GM12878 (cell line): ENCODE measurements around the gene TTC39A. TPM values are rescaled to one million over a fixed set of nuclear protein-coding genes. Genes with fewer than 3 reads are reported as not detected.

Experiments
- CEBPB ChIP-seq, 2 experiments: fragments of 150-350 bp in 1 of 2; IDR thresholded peaks; 2 replicates each; pipeline ENCODE4 v1.6.1; 2012 to 2014; ENCODE audit warnings: low read depth in 2 of 2, low read length in 2 of 2, borderline replicate concordance in 1 of 2, inconsistent platforms in 1 of 2
- EGR1 ChIP-seq, 2 experiments: IDR thresholded peaks; 1 replicate in 1 of 2; 2 replicates in 1 of 2; pipeline ENCODE4 v1.6.1; 2011 to 2012; ENCODE audit warnings: low read depth in 2 of 2, low read length in 2 of 2, borderline replicate concordance in 1 of 2, mild to moderate bottlenecking in 1 of 2, moderate library complexity in 1 of 2
- ESRRA ChIP-seq: IDR thresholded peaks from 2 replicates; pipeline ENCODE4 v1.6.1; 2012; ENCODE audit warnings: mild to moderate bottlenecking, low read length, improper control_type of control experiment
- EZH2 ChIP-seq: IDR thresholded peaks from 2 replicates; pipeline ENCODE4 v1.6.1; 2012; ENCODE audit warnings: low read depth, mild to moderate bottlenecking, control low read depth, inconsistent platforms, low read length, borderline replicate concordance; ENCODE audit not compliant: control insufficient read depth
- FOXM1 ChIP-seq: IDR thresholded peaks from 2 replicates; pipeline ENCODE4 v1.6.1; 2012; ENCODE audit warnings: low read depth, mild to moderate bottlenecking, inconsistent platforms, low read length, moderate library complexity
- HDAC2 ChIP-seq: fragments of 200-600 bp; sonication (generic); IDR thresholded peaks from 2 replicates; pipeline ENCODE4 v1.6.1; 2017
- IRF4 ChIP-seq: IDR thresholded peaks from 2 replicates; pipeline ENCODE4 v1.6.1; 2011; ENCODE audit warnings: low read depth, low read length
- MAX ChIP-seq: IDR thresholded peaks from 2 replicates; pipeline ENCODE4 v1.6.1; 2012; ENCODE audit warnings: low read depth, low read length, improper control_type of control experiment
- MEF2A ChIP-seq: IDR thresholded peaks from 2 replicates; pipeline ENCODE4 v1.6.1; 2011; ENCODE audit warnings: low read depth, mild to moderate bottlenecking, low read length, moderate library complexity; ENCODE audit not compliant: insufficient read depth
- NBN ChIP-seq: fragments of 450-650 bp; IDR thresholded peaks from 2 replicates; pipeline ENCODE4 v1.6.1; 2016
- PAX8 ChIP-seq: fragments of 450-650 bp; IDR thresholded peaks from 2 replicates; pipeline ENCODE4 v1.6.1; 2017; ENCODE audit warnings: mild to moderate bottlenecking, moderate library complexity
- STAT3 ChIP-seq: IDR thresholded peaks from 2 replicates; pipeline ENCODE4 v1.6.1; 2011; ENCODE audit warnings: low read depth, low read length, improper control_type of control experiment
- SUPT20H ChIP-seq: IDR thresholded peaks from 2 replicates; pipeline ENCODE4 v1.6.1; 2011; ENCODE audit warnings: low read depth, mild to moderate bottlenecking, low read length, moderate library complexity, borderline replicate concordance; ENCODE audit not compliant: control insufficient read depth
- TARDBP ChIP-seq: IDR thresholded peaks from 2 replicates; pipeline ENCODE4 v1.6.1; 2016; ENCODE audit warnings: borderline replicate concordance
- TCF7 ChIP-seq: IDR thresholded peaks from 2 replicates; pipeline ENCODE4 v1.6.1; 2014; ENCODE audit warnings: antibody characterized with exemption, borderline replicate concordance
- ZNF207 ChIP-seq: fragments of 450-650 bp; IDR thresholded peaks from 2 replicates; pipeline ENCODE4 v1.6.1; 2014; ENCODE audit warnings: antibody characterized with exemption, mild to moderate bottlenecking, borderline replicate concordance
- polyA plus RNA-seq, 11 experiments: library from polyadenylated mRNA; depleted of rRNA in 4 of 11; unstranded in 6 of 11; stranded (reverse) in 5 of 11; fragments of >200 nt; fragmentation: Nextera tagmentation in 4 of 11; fragmentation: Illumina TruSeq in 1 of 11; extraction: Ambion mirVana in 4 of 11; extraction: Trizol in 1 of 11; gene quantifications; 1 replicate in 1 of 11; 2 replicates in 10 of 11; pipeline versions ENCODE4 v1.2.1 to v1.2.3, GENCODE V29; 2011 to 2016; ENCODE audit warnings: inconsistent platforms in 2 of 11, missing spikeins in 2 of 11, low read depth in 1 of 11
- total RNA-seq, 4 experiments: library from RNA; depleted of rRNA in 3 of 4; stranded (reverse); fragments of >200 nt in 3 of 4; fragmentation: Illumina TruSeq in 1 of 4; extraction: Trizol in 1 of 4; gene quantifications; 2 replicates each; pipeline versions ENCODE4 v1.2.1 to v1.2.3, GENCODE V29; 2013 to 2021
- TF ChIP-seq, protein P1 (sequence below): IDR thresholded peaks from 2 replicates; pipeline ENCODE4 v1.6.1; 2012; ENCODE audit warnings: mild to moderate bottlenecking, low read depth, low read length
- TF ChIP-seq, protein P2 (sequence below): fragments of 450-650 bp; formaldehyde crosslinking; IDR thresholded peaks from 2 replicates; pipeline ENCODE4 v1.5.0; 2022; ENCODE audit warnings: mild to moderate bottlenecking, missing genetic modification characterization
- TF ChIP-seq, protein P3 (sequence below), 3 experiments: IDR thresholded peaks in 2 of 3; conservative IDR thresholded peaks in 1 of 3; 2 replicates each; pipeline ENCODE4 v1.5.1; 2011; ENCODE audit warnings: low read depth in 3 of 3, low read length in 3 of 3, mild to moderate bottlenecking in 3 of 3, control low read depth in 2 of 3, moderate library complexity in 2 of 3, inconsistent platforms in 1 of 3, mixed read lengths in 1 of 3; ENCODE audit not compliant: control insufficient read depth in 2 of 3, insufficient read depth in 1 of 3; ENCODE audit errors: extremely low read depth in 1 of 3

TTC39A gene
- total and polyA plus RNA-seq, 10 of the 15 experiments (the other 5 are each of a cell fraction or from before 2014, with no cell fraction given) = 0.18 to 3.0 (median 1.2) TPM

- no peak for TF ChIP-seq HDAC2
- TF ChIP-seq PAX8 = no peak
- TF ChIP-seq EZH2 = no peak
- TF ChIP-seq, protein P1, sequence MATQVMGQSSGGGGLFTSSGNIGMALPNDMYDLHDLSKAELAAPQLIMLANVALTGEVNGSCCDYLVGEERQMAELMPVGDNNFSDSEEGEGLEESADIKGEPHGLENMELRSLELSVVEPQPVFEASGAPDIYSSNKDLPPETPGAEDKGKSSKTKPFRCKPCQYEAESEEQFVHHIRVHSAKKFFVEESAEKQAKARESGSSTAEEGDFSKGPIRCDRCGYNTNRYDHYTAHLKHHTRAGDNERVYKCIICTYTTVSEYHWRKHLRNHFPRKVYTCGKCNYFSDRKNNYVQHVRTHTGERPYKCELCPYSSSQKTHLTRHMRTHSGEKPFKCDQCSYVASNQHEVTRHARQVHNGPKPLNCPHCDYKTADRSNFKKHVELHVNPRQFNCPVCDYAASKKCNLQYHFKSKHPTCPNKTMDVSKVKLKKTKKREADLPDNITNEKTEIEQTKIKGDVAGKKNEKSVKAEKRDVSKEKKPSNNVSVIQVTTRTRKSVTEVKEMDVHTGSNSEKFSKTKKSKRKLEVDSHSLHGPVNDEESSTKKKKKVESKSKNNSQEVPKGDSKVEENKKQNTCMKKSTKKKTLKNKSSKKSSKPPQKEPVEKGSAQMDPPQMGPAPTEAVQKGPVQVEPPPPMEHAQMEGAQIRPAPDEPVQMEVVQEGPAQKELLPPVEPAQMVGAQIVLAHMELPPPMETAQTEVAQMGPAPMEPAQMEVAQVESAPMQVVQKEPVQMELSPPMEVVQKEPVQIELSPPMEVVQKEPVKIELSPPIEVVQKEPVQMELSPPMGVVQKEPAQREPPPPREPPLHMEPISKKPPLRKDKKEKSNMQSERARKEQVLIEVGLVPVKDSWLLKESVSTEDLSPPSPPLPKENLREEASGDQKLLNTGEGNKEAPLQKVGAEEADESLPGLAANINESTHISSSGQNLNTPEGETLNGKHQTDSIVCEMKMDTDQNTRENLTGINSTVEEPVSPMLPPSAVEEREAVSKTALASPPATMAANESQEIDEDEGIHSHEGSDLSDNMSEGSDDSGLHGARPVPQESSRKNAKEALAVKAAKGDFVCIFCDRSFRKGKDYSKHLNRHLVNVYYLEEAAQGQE = no peak
- no peak for TF ChIP-seq STAT3
- no peak for TF ChIP-seq TARDBP
- TF ChIP-seq SUPT20H = no peak
- TF ChIP-seq MAX = no peak
- no peak for TF ChIP-seq EGR1 (IDR thresholded peaks at IDR 0.05; ENCODE audit: borderline replicate concordance in 1 of 2, low read depth in 2 of 2, low read length in 2 of 2)
- TF ChIP-seq NBN = no peak
- TF ChIP-seq, protein P2, sequence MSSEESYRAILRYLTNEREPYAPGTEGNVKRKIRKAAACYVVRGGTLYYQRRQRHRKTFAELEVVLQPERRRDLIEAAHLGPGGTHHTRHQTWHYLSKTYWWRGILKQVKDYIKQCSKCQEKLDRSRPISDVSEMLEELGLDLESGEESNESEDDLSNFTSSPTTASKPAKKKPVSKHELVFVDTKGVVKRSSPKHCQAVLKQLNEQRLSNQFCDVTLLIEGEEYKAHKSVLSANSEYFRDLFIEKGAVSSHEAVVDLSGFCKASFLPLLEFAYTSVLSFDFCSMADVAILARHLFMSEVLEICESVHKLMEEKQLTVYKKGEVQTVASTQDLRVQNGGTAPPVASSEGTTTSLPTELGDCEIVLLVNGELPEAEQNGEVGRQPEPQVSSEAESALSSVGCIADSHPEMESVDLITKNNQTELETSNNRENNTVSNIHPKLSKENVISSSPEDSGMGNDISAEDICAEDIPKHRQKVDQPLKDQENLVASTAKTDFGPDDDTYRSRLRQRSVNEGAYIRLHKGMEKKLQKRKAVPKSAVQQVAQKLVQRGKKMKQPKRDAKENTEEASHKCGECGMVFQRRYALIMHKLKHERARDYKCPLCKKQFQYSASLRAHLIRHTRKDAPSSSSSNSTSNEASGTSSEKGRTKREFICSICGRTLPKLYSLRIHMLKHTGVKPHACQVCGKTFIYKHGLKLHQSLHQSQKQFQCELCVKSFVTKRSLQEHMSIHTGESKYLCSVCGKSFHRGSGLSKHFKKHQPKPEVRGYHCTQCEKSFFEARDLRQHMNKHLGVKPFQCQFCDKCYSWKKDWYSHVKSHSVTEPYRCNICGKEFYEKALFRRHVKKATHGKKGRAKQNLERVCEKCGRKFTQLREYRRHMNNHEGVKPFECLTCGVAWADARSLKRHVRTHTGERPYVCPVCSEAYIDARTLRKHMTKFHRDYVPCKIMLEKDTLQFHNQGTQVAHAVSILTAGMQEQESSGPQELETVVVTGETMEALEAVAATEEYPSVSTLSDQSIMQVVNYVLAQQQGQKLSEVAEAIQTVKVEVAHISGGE (CRISPR knock-in tag) = no peak
- no peak for TF ChIP-seq MEF2A
- peak; percentile 51; the same call in 1 of the 2 replicates for TF ChIP-seq IRF4
- TF ChIP-seq, protein P3, sequence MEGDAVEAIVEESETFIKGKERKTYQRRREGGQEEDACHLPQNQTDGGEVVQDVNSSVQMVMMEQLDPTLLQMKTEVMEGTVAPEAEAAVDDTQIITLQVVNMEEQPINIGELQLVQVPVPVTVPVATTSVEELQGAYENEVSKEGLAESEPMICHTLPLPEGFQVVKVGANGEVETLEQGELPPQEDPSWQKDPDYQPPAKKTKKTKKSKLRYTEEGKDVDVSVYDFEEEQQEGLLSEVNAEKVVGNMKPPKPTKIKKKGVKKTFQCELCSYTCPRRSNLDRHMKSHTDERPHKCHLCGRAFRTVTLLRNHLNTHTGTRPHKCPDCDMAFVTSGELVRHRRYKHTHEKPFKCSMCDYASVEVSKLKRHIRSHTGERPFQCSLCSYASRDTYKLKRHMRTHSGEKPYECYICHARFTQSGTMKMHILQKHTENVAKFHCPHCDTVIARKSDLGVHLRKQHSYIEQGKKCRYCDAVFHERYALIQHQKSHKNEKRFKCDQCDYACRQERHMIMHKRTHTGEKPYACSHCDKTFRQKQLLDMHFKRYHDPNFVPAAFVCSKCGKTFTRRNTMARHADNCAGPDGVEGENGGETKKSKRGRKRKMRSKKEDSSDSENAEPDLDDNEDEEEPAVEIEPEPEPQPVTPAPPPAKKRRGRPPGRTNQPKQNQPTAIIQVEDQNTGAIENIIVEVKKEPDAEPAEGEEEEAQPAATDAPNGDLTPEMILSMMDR (IDR thresholded peaks at IDR 0.05 in 2 of 3, conservative IDR thresholded peaks at IDR 0.05 in 1 of 3; ENCODE audit: control insufficient read depth in 2 of 3, extremely low read depth in 1 of 3, insufficient read depth in 1 of 3, low read depth in 3 of 3, low read length in 3 of 3) = peak; percentile 23 to 42 (median 38); a peak in 5 of 6 replicates
- TF ChIP-seq FOXM1 = no peak
- TF ChIP-seq CEBPB (IDR thresholded peaks at IDR 0.05; ENCODE audit: borderline replicate concordance in 1 of 2, low read depth in 2 of 2, low read length in 2 of 2) = no peak
- no peak for TF ChIP-seq ZNF207
- no peak for TF ChIP-seq TCF7
- TF ChIP-seq ESRRA = no peak
These were observed 11.6 kb upstream of the TTC39A start (continued) for GRCh38 chr1:51341876-51342496.
